Activated effector memory CD4-positive, alpha-beta T cell treated with Interleukin-2 at 50 U/mL for 16 hours (primary cell): ENCODE data around the gene SART1.
"Not testable (repeated sequence)": the region's sequence is repeated elsewhere in the genome, so short reads cannot be mapped to it uniquely, and the experiment has no call there.

ENCODE experiments used
- DNase-seq: peaks from one replicate; pipeline ENCODE4 v3.0.0-alpha.2; 2020

SART1 gene

GRCh38 chr11:66020212-66020611, 58.7 kb downstream of the SART1 start:
- no peak for DNase-seq

DNA sequence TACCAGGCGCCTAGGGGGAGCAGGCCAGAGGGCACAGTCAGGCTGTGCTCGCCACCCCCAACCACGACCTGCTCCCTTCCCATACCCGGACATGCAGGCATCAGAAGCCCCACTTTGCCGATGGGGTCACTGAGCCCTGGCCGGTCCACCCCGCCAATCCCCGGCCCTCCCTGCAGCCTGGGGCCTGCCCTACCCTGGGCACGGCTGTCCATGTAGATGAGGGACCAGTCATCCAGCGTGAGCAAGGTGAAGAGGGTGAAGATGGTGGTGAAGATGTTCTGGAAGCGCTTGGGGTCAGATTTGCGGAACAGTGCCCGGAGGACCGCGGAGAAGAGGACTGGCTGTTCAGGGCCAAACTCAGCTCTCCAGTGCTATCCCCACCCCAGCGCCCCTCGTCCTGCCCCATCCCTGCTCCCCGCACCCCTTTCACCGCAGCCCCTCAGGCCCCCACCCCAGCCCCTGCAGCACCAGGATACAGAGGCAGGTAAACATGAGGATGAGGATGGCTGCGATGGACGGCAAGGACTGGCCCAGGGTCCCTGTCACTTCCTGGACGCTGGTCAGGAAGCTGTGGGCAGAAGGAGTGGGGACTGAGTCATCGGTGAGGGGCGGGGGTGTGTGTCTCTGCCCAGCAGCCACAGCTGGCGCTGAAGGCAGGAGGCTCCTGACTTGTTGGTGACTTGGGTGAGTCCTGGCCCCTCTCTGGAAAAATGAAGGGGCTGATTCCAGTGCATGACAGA, 59.3 kb downstream of the SART1 start:
- DNase-seq = no peak

DNA sequence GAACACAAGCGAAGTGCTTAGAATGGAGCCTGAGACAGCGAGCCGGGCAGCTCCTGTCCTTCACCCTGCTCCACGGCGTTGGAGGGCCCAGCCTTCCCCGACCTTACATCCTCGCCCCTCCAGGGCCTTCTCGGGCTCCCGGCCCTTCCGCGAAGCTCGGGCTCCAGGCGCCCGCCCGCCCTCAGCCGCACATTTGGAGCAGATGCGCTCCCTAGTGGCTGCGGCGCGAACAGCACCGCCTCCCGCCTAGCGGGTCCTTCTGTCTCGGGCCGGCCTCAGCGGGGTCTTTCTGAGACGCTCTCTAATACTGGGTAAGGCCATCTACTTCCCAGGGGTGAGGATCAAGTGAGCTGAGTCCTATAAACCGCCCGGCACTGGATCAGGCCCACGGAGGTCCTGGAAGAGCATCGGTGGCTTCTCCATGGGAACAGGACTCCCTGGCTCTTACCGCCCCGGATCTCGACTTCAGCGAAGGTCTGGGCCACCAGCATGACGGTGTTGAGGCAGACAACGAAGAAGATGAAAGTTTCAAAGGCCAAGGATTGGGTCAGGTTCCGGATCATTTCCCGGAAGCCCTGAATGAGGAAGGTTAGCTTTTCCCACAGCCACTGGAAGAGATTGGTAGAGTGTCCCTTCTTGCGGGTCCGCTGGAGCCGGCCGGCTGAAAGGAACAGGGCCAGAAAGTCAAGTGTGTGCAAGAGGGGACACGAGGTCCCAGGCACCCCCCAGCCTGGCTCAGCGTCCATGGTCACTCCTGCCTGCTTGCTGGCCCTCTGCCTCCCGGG, 61.1 kb downstream of the SART1 start:
- peak; percentile 63 for DNase-seq

GRCh38 chr11:66023186-66023440, 61.6 kb downstream of the SART1 start:
- not testable (repeated sequence) for DNase-seq

- no peak for DNase-seq
These were observed 64.5 kb downstream of the SART1 start, which contains the start of gene CATSPER1 for GRCh38 chr11:66026017-66026529. CATSPER1 (minus strand) TSS chr11:66026479; CDS start chr11:66026379, 100 bp downstream.
